Peyer's patch (tissue), 4 donors: Measurements from ENCODE around the gene ITIH4. TPM values are rescaled to one million over a fixed set of nuclear protein-coding genes. Genes with fewer than 3 reads are reported as not detected.

Source experiments
- DNase-seq, 3 donors: peaks; one replicate each; pipeline ENCODE4 v3.0.0-alpha.2; 2017 to 2019
- H3K27ac ChIP-seq, 4 donors: fragments of 200-600 bp; sonication (generic); one replicate each; pipeline ENCODE4 v1.5.1; 2016 to 2019
- H3K27me3 ChIP-seq, 2 donors: fragments of 200-600 bp; sonication (generic); one replicate each; pipeline ENCODE4 v1.5.1; 2019
- H3K36me3 ChIP-seq, 3 donors: fragments of 200-600 bp; sonication (generic); one replicate each; pipeline ENCODE4 v1.5.1; 2016 to 2019
- H3K4me1 ChIP-seq, 4 donors: fragments of 200-600 bp; sonication (generic); one replicate each; pipeline ENCODE4 v1.5.1; 2016 to 2019
- H3K4me3 ChIP-seq, 4 donors: fragments of 200-600 bp; sonication (generic); 1 replicate in 3 of 4; 2 replicates in 1 of 4; pipeline ENCODE4 v1.5.1; 2016 to 2019; ENCODE audit warnings: mild to moderate bottlenecking in 1 of 4
- H3K9me3 ChIP-seq, 4 donors: fragments of 200-600 bp; sonication (generic); one replicate each; pipeline ENCODE4 v1.5.1; 2016 to 2019; ENCODE audit warnings: mild to moderate bottlenecking in 1 of 4
- POLR2A ChIP-seq, 2 donors: fragments of 450-650 bp; IDR thresholded peaks; one replicate each; pipeline ENCODE4 v1.5.1; 2017; ENCODE audit warnings: antibody characterized with exemption in 2 of 2, mild to moderate bottlenecking in 2 of 2, moderate library complexity in 2 of 2
- total RNA-seq, 4 donors: library from RNA; depleted of rRNA; stranded (reverse); fragments of >200 nt; gene quantifications; one replicate each; pipeline ENCODE4 v1.1.0, GENCODE V29; 2016
- TF ChIP-seq, protein P1 (sequence below), 6 experiments: fragments of 450-650 bp in 4 of 6; fragments of 200-600 bp in 2 of 6; sonication (generic) in 1 of 6; IDR thresholded peaks; one replicate each; pipeline ENCODE4 v1.5.1; 2017 to 2019; ENCODE audit warnings: antibody characterized with exemption in 6 of 6, mild to moderate bottlenecking in 3 of 6, moderate library complexity in 1 of 6

The ITIH4 gene
- total RNA-seq, 4 donors from 2014 or later = 1.1 to 19.8 (median 1.9) TPM

DNA sequence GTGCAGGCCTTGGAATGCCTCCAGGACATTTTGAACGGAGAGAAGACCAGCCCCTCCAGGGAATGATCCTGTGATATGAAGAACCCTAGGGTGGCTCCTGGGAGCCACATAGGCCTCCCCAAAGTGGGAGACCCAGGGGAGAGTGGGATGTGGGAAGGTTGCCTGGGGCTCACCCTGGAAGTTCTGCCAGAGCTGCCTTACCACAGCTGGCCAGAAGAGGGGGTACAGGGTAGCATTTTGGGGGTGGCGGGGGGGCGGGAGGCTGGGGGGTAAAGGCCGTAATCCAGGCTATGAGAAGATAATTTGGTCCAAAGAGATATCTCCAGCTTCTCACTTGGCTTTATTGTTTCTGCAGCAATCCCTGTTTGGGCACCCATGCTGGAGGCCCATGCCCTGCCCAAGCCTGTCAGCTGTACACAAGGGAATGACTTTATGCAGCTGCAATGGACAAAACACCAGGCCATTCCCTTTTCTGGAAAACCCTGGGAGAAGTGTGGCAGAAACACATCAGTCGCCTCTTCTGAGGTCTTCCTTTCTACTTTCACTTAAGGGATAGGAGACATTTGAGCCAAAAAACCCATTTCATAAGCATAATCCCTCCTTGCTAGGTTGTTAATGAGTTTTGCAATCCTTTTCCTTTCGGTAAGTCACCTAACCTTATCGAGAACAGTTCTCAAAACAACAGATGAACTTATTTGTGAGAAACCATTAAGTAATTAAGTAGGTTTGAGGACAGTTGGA, 15.4 kb upstream of the ITIH4 start:
- Histone ChIP-seq H3K36me3 (peaks cover 0 to 12% (median 0%) of the 10 kb centered on the region in 3 donors), H3K27ac (peak overlapping the region in 3 of 4 donors; percentile 18 to 66 (median 22))
- TF ChIP-seq, protein P1, sequence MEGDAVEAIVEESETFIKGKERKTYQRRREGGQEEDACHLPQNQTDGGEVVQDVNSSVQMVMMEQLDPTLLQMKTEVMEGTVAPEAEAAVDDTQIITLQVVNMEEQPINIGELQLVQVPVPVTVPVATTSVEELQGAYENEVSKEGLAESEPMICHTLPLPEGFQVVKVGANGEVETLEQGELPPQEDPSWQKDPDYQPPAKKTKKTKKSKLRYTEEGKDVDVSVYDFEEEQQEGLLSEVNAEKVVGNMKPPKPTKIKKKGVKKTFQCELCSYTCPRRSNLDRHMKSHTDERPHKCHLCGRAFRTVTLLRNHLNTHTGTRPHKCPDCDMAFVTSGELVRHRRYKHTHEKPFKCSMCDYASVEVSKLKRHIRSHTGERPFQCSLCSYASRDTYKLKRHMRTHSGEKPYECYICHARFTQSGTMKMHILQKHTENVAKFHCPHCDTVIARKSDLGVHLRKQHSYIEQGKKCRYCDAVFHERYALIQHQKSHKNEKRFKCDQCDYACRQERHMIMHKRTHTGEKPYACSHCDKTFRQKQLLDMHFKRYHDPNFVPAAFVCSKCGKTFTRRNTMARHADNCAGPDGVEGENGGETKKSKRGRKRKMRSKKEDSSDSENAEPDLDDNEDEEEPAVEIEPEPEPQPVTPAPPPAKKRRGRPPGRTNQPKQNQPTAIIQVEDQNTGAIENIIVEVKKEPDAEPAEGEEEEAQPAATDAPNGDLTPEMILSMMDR (IDR thresholded peaks at IDR 0.05) = peak in 3 of 6 experiments; percentile 7 to 30 (median 9)
- TF ChIP-seq POLR2A (IDR thresholded peaks at IDR 0.05) = no peak

DNA sequence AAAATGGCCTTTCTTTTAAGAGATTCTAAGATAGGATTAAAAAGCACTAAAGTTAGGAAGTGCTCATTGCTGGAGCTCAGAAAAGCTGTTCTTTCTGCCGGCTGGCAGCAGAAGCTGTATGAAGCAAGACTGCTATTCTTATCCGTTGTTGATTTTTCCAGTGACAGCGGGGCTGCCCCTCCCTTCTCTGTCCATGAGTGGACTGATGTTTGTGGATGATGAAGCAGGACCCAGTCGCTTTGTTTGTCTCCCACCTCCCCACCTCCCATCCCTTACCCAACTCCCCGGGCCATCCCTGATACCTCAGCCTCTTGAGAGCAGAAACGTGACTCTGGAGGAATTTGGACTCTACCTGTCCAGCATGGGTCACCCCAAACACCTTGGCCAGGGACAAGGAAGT, 14.7 kb upstream of the ITIH4 start:
- H3K4me1 ChIP-seq = peaks cover 0 to 16% (median 2%) of the 10 kb centered on the region in 4 donors
- no peaks in the 10 kb centered on the region for H3K27me3 ChIP-seq
- DNase-seq = peak in 1 of 3 donors; percentile 51
- peaks cover 0 to 12% (median 0%) of the 10 kb centered on the region in 3 donors for H3K36me3 ChIP-seq
- no peak overlapping the region for H3K4me3 ChIP-seq
- TF ChIP-seq, protein P1 (IDR thresholded peaks at IDR 0.05) = no peak
- TF ChIP-seq POLR2A (IDR thresholded peaks at IDR 0.05) = no peak
- H3K27ac ChIP-seq = peak overlapping the region in 2 of 4 donors; percentile 22 to 66
- H3K9me3 ChIP-seq = no peaks in the 10 kb centered on the region

More for the DNA sequence above, 15.4 kb upstream of the ITIH4 start:
- DNase-seq = peak in 1 of 3 donors; percentile 40
- H3K4me3 ChIP-seq = no peak overlapping the region
- no peaks in the 10 kb centered on the region for H3K9me3 ChIP-seq
- peaks cover 0 to 16% (median 2%) of the 10 kb centered on the region in 4 donors for H3K4me1 ChIP-seq
- no peaks in the 10 kb centered on the region for H3K27me3 ChIP-seq

DNA sequence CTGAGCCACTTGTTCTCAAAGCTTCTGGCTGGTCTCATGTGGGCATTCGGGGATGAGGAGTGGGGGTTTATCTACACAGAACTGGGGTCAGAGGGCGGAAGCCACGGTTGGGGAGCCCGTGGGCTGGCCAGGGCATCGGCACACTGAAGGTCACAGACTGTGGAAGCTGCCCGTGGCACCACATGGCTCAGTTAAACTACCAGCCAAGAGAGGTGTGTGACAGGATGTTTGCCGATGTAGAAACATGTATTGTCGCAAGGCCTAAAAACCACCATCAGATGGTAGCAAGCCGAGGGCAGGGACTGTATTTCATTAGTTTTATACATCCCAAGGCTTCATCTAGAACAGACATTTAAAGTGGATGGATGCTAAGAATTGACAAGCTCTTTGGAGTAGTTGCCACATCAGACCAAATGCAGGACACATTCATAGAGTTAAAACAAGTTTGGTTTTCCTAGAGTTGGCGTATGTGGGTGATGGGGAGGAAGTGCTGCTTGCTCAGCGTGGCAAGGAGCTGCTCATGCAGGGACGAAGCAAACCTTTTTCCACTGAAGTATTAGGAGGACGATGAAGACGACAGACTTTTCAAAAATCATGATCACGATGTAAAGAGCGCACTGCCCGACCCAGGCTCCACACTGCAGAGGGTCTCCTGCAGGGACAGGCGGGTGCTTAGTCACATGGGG, 14.0 kb upstream of the ITIH4 start:
- peaks cover 0 to 8% (median 0%) of the 10 kb centered on the region in 3 donors for H3K36me3 ChIP-seq
- DNase-seq = peak in 1 of 3 donors; percentile 15
- H3K27ac ChIP-seq = peak overlapping the region in 2 of 4 donors; percentile 50 to 66
- no peaks in the 10 kb centered on the region for H3K27me3 ChIP-seq
- H3K4me3 ChIP-seq = no peak overlapping the region
- H3K4me1 ChIP-seq = peaks cover 0 to 16% (median 2%) of the 10 kb centered on the region in 4 donors
- H3K9me3 ChIP-seq = no peaks in the 10 kb centered on the region
- TF ChIP-seq, protein P1 (IDR thresholded peaks at IDR 0.05) = no peak
- no peak for TF ChIP-seq POLR2A (IDR thresholded peaks at IDR 0.05)

DNA sequence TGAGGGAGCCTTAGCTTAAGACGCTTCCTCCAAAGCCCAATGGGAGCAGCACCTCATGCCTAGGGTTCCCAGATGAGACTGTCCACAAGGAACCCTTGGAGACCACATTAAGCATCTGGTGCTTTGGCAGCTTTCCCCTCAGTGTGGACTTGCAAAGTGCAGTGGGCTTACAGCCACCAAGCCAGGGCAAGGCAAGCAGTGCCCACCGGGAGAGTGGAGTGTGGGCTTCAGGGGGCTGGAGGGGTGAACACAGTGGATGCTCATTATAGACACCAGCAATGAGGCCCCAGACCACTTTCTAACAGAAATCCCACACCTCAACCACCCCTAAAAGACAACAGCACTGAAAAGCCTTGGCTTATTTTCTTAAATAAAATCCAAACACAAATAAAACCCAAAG, 13.4 kb upstream of the ITIH4 start:
- Histone ChIP-seq H3K27me3 (no peaks in the 10 kb centered on the region), H3K36me3 (peaks cover 0 to 5% (median 0%) of the 10 kb centered on the region in 3 donors), H3K4me3 (no peak overlapping the region), H3K4me1 (peaks cover 0 to 16% (median 2%) of the 10 kb centered on the region in 4 donors), H3K27ac (peak overlapping the region in 2 of 4 donors; percentile 50 to 66), H3K9me3 (no peaks in the 10 kb centered on the region)
- TF ChIP-seq POLR2A (IDR thresholded peaks at IDR 0.05) = no peak
- no peak for DNase-seq

DNA sequence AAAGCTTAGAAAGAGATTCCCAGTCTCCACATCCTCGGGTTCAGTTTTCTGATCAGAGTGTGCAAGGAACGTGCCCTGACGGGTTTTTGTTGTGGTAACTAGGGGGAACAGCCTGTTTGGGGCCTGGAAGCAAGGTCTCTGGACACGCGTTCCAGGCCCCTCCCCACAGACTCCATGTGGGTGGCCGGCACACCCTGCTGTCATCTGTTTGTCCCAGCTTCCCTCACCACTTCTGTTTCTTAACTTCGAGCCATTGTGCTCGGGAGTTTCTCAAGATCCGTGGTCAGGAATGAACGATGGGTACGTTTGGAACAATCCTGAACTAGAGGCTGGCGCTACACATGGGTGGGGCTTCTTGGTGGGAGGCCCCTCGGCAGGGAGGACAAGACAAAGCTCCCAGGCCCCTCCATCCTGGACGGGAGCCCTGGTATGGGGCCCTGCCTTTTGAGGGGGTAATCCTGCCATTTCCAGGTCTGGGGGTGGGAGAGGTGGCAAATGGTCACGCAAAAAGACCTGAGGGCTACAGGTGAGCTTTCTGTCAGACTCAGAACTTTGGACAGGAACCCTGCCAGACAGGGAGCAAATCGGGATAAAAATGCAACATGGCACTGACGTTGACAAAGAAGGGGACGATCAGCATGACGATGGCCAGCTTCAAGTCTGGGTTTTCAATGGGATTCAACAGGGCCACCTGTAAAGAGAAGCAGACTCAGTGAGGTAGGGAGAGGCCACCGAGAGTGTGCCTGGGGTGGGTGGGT, 12.8 kb upstream of the ITIH4 start:
- no peaks in the 10 kb centered on the region for H3K9me3 ChIP-seq
- TF ChIP-seq, protein P1 (IDR thresholded peaks at IDR 0.05) = no peak
- no peak for TF ChIP-seq POLR2A (IDR thresholded peaks at IDR 0.05)
- H3K27ac ChIP-seq = peak overlapping the region in 2 of 4 donors; percentile 50 to 66
- no peak for DNase-seq
- peaks cover 0 to 16% (median 2%) of the 10 kb centered on the region in 4 donors for H3K4me1 ChIP-seq
- H3K27me3 ChIP-seq = no peaks in the 10 kb centered on the region
- H3K36me3 ChIP-seq = peaks cover 0 to 5% (median 0%) of the 10 kb centered on the region in 3 donors
- H3K4me3 ChIP-seq = no peak overlapping the region
